Activated T-cell treated with anti-CD3 and anti-CD28 coated beads, Interleukin-2, amount 50 U/mL, for 48 hours (primary cell): ENCODE results near the gene PLCL2.

Source experiments
- DNase-seq, 2 experiments: peaks; one replicate each; pipeline ENCODE4 v3.0.0-alpha.2; 2020

PLCL2 gene

GRCh38 chr3:17014284-17014683, 129.5 kb downstream of the PLCL2 start:
- DNase-seq = no peak

GRCh38 chr3:17014709-17015108, 130.0 kb downstream of the PLCL2 start:
- no peak for DNase-seq

- DNase-seq = no peak
These were observed 136.9 kb downstream of the PLCL2 start for GRCh38 chr3:17021614-17022013.

GRCh38 chr3:17023006-17023664, 138.4 kb downstream of the PLCL2 start:
- DNase-seq = peak; percentile 61 to 63

- peak in 1 of 2 experiments; percentile 50 for DNase-seq
These were observed 140.9 kb downstream of the PLCL2 start for GRCh38 chr3:17025594-17026139.

GRCh38 chr3:17027318-17027717, 142.6 kb downstream of the PLCL2 start:
- DNase-seq = no peak

GRCh38 chr3:17028363-17028762, 143.6 kb downstream of the PLCL2 start:
- no peak for DNase-seq

GRCh38 chr3:17030438-17030837, 145.7 kb downstream of the PLCL2 start:
- no peak for DNase-seq

- DNase-seq = no peak
These were observed 146.3 kb downstream of the PLCL2 start for GRCh38 chr3:17030956-17031652.

- DNase-seq = no peak
These were observed 147.8 kb downstream of the PLCL2 start for GRCh38 chr3:17032407-17033034.

- no peak for DNase-seq
These were observed 148.9 kb downstream of the PLCL2 start for GRCh38 chr3:17033516-17034168.

GRCh38 chr3:17035033-17035432, 150.3 kb downstream of the PLCL2 start:
- DNase-seq = no peak

- DNase-seq = no peak
These were observed 151.2 kb downstream of the PLCL2 start for GRCh38 chr3:17035966-17036365.

- no peak for DNase-seq
These were observed 153.4 kb downstream of the PLCL2 start for GRCh38 chr3:17038141-17038540.

- no peak for DNase-seq
These were observed 154.3 kb downstream of the PLCL2 start for GRCh38 chr3:17038900-17039553.

GRCh38 chr3:17039594-17039993, 154.8 kb downstream of the PLCL2 start:
- no peak for DNase-seq

GRCh38 chr3:17040322-17040989, 155.7 kb downstream of the PLCL2 start:
- no peak for DNase-seq

GRCh38 chr3:17040990-17041377, 156.2 kb downstream of the PLCL2 start:
- no peak for DNase-seq

GRCh38 chr3:17044855-17045254, 160.1 kb downstream of the PLCL2 start:
- DNase-seq = no peak

GRCh38 chr3:17045705-17046104, 160.9 kb downstream of the PLCL2 start:
- no peak for DNase-seq

GRCh38 chr3:17046623-17047022, 161.9 kb downstream of the PLCL2 start:
- no peak for DNase-seq

- no peak for DNase-seq
These were observed 162.4 kb downstream of the PLCL2 start for GRCh38 chr3:17047162-17047561.
